ENCODE measurements around the gene FAM163A.

The FAM163A gene

DNA sequence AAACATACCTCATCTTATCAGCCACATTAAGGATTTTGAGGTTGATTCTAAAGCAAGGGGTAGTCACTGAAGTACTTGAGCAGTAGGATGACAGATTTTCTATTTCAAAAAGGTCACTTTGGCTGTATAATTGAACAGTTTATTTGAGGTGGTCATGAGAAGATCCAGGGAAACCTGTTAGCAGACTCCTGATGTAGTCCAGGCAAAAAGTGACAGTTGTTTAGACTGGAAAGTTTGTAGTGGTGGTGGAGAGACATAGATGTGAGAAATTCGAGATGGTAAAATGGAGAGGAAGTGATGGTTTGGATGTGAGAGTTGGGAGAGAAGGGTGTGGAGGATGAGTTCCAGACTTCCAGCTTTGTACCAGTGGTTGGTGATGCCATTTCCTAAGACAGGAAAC, 7.5 kb downstream of the FAM163A start:
- DNase-seq (ENCODE audit: low spot score): no peak

DNA sequence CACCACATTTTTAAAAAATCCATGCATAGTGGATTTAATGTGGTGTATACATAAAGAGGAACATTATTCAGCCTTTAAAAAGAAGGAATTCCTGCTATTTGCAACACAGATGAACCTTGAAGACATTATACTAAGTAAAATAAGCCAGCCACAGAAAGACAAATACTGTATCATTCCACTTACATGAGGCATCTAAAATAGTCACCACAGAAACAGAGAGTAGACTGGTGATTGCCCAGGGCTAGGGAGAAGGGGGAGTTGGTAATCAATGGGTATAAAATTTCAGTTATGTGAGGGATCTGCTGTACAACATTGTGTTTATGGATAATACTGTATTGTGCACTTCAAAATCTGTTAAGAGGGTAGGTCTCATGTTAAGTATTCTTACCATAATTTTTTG, 10.0 kb downstream of the FAM163A start:
- DNase-seq (ENCODE audit: low spot score): no peak

DNA sequence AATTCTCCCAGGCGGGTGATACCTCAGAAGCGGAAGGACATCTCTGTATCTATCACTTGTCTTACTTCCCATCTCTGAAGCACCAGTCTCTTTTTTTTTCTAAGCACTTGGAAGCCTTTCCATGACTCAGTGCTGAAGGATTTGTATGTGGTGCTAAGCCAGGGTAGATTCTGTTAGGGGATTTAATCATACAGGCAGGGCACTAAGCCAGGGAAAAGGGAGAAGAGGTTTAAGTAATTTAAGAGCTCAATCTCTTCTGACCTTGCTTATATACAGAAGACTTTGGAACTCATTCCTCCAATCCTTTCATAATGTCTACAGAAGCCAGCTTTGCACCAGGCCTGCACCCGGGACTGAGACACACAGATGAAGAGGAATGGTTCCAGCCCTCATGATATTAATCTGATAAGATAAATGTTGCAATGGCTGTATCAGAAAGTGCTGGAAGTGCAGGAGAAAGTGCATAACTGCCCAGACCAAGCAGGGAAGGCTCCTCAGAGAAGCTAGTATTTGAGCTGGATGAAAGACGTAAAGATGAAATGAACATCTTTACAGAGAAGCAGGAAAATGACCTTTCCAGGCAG, 11.0 kb downstream of the FAM163A start:
- no peak for DNase-seq (ENCODE audit: low spot score)

DNA sequence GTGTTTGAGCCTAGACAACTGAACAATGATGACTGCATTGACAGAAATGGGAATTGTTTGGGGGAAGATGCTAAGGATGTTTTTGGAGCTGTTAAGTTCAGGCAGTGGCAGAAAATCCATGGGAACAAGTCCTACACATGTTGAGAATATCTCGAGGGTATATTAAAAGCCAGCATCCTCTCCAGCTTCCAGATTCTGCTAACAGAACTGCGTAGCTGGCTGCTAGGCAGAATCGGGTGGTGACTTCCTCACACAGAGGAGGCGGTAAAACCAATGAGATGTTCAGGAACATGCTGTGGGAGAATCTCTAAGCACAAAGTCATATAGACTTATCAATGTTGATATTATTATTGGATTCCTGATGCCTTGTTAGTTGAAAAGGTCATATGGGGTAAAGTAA, 14.8 kb downstream of the FAM163A start:
- no peak for DNase-seq (ENCODE audit: low spot score)

GRCh38 chr1:179760521-179760920, 17.4 kb downstream of the FAM163A start:
- DNase-seq (ENCODE audit: low spot score): no peak

- no peak for DNase-seq (ENCODE audit: low spot score)
Measured at GRCh38 chr1:179761296-179761695, 18.2 kb downstream of the FAM163A start.

GRCh38 chr1:179761846-179762640, 19.0 kb downstream of the FAM163A start:
- DNase-seq (ENCODE audit: low spot score): no peak

- no peak for DNase-seq (ENCODE audit: low spot score)
Measured at GRCh38 chr1:179767177-179767581, 24.1 kb downstream of the FAM163A start.

GRCh38 chr1:179767996-179768395, 24.9 kb downstream of the FAM163A start:
- no peak for DNase-seq (ENCODE audit: low spot score)

DNA sequence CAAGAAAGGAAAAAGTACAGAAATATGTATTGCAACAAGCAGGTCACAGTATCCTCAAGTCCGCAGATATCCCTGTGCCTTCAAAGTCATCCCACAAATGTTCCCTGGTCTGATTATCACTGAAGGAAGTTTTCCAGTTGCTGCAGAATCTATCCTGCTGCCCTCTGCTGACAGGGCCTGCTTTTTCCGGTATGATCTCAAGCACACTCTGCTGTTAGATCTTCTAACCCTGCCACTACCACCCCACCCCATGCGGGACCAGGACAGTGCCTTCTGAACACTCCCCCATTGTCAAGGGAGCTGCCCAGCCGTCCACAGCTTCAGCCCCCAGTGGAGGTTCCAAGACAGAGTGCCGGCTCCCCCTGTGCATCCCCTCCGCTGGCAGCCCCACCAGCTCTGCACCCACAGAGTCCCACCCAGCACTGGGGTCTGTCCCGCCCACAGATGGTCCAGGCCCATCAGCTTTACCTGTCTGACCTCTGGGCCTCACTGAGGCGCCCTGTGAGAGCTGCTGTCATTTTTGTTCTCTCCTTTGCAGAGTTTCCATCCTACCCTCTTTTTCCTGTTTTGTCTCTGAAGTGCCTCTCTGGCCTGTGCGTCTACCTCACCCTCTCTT, 27.9 kb downstream of the FAM163A start:
- DNase-seq (ENCODE audit: low spot score): no peak

DNA sequence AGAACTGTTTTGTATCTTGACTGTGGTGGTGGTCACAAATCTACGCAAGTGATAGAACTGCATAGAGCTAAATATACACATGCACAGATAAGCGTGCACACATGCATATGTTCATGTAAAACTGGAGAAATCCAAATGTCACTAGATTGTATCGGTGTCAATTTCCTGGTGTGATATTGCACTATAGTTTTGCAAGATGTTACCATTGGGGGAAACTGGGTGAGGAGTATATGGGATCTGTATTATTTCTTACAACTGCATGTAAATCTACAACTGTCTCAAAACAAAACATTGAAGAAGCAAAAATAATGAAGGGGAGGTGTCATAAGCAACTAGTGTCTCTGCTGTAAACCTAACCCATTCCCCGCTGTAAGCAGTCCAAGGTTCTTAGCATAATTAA, 30.2 kb downstream of the FAM163A start:
- DNase-seq (ENCODE audit: low spot score): no peak

DNA sequence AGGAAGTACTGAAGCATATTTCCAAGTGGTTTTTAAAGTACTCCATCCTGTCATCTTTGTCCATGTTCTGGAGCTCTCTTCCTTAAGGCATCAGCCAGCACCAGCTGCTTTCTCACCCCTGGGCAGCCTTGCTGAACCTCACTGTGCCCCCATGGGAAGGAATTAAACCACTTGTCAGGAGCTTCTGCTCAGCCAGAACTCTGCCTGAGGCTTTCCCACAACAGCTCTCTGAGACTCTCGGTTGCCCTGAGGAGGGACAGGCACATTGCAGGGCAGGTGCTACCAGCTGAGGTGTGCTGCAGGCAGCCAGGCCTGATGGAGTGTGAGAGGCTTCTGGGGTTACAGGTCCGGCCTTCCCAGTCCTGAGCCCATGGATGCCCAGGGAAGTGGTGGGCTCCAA, 30.9 kb downstream of the FAM163A start:
- no peak for DNase-seq (ENCODE audit: low spot score)

GRCh38 chr1:179774566-179774965, 31.5 kb downstream of the FAM163A start:
- DNase-seq (ENCODE audit: low spot score): no peak

- DNase-seq (ENCODE audit: low spot score): no peak
Measured at GRCh38 chr1:179775009-179775408, 31.9 kb downstream of the FAM163A start.

DNA sequence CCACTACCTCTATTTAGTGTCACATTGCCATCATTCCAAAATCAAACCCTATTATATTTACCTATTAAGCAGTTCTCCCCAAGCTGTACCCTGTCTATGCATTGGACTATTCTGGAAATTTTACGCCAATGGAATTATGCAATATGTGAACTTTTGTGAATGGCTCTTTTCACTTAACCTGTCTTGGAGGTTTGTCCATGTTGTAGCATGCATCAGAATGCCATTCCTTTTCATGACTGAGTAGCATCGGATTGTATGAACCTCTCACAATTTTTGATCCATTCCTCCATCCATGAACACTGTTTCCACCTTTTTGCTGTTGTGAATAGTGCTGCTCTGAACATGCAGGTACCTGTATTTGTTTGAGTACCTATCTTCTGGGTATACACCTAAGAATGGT, 33.7 kb downstream of the FAM163A start:
- DNase-seq (ENCODE audit: low spot score): no peak

DNA sequence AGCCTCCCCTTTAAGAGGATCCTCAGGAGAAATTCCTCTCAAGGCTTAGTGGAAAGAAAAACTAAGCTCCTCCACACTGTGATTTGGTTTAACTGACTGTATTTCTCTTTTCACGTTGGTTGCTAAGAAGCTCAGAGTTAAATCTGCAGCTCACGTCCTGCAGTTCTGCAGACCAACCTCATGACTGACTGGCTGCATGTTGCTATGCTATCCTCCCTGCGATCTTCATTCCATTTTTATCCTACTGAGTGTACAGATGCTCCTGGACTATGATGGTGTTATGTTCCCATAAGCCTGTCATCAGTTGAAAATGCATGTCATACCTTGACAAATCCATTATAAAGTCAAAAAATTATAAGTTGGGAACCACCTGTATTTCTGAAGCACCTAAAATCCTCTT, 34.6 kb downstream of the FAM163A start:
- DNase-seq (ENCODE audit: low spot score): no peak

- no peak for DNase-seq (ENCODE audit: low spot score)
Measured at GRCh38 chr1:179779645-179780272, 36.7 kb downstream of the FAM163A start.

GRCh38 chr1:179781962-179782361, 38.9 kb downstream of the FAM163A start:
- no peak for DNase-seq (ENCODE audit: low spot score)

DNA sequence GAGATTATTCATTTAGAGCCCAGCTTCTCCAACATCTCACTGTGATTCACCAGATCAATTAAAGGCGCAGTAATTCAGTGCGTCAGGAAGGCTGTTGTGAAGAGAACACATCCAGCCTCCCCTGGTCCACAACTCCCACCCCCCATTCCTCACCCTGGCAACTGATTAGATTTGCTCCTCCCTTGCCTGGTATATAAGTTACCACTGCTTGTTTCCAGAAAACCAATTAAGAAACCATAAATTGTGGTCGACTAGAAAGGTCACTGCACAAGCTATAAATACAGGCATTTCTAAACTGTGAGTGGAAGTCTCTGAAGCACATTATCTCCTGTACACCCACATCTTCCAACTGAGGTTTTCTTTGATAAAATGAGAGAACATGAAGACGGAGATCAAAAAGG, 41.9 kb downstream of the FAM163A start:
- DNase-seq (ENCODE audit: low spot score): peak; percentile 84

GRCh38 chr1:179785728-179786127, 42.6 kb downstream of the FAM163A start:
- DNase-seq (ENCODE audit: low spot score): no peak

DNA sequence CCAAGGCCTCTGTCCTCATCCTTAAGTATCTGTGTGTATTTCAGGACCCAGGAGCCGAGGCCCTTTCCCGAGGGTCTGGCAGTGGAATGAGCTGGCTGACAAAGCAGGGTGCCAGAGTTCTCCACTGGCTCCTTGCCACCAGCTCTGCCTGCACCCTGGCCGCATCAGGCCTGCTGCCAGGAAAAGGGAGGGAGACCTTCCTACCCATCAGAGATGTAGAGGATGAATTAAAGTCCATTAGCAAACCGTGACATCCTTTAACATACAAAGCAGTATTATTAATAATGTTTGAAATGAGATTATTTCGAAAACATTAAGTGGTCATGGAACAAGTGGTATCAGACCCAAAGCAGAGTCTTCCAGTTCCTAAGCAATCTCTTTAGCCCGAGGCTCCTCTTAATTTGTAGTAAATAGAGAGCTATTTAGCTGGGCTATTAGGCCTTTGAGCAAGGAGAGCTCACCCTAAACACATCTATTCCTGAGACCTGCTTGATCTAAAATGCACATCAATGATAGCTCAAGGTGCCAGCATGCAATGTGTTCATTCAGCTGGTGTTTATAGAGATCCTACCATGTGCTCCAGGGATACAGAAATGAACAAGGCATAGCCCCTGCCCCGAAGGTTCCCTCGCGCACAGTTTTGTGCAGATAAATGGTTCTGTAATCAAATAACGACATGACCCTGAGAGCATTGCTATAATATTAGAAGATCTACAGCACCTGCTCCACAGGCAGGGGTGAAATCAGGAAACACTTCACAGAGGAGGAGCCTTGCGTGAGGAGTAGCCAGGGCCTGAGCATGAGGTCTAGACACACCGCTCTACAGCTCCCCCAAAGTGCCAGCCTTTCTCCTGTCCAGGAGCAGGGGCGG, 44.0 kb downstream of the FAM163A start:
- no peak for DNase-seq (ENCODE audit: low spot score)

DNA sequence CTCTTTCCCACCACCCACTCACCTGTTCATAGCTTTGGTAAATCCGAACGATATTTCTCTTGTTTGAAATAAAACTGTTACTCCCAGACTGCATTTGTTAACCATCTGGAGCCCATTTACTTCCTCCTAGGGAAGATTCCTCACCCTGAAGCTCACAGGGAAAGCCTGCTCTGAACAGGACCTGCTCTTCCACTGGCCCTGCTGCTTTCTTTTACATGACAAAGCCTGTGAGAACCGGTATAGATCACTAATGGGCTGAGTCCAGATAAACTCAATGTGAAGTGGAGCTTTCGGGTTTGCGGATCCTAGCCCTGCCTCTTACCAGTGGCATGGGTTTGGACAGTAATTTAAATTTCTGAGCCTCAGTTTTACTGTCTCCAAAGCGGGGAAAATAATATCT, 45.2 kb downstream of the FAM163A start:
- DNase-seq (ENCODE audit: low spot score): no peak
